H9 (cell line): ENCODE measurements around the gene ZNF221. TPM values are rescaled to one million over a fixed set of nuclear protein-coding genes. Genes with fewer than 3 reads are reported as not detected.

Experiments
- DNase-seq: peaks from one replicate; pipeline ENCODE4 v3.0.0-alpha.2; 2017
- H2AFZ ChIP-seq: one replicate; pipeline ENCODE4 v1.6.1; 2013; ENCODE audit warnings: mild to moderate bottlenecking, low read length, control low read depth, moderate library complexity
- H2AK5ac ChIP-seq: 2 replicates; pipeline ENCODE4 v1.6.1; 2013; ENCODE audit warnings: low read length, control low read depth, mixed read lengths; ENCODE audit not compliant: insufficient read length
- H2BK120ac ChIP-seq: one replicate; pipeline ENCODE4 v1.6.1; 2013; ENCODE audit warnings: low read depth, mild to moderate bottlenecking, low read length, control low read depth, inconsistent platforms; ENCODE audit not compliant: poor library complexity, severe bottlenecking
- H2BK12ac ChIP-seq: 2 replicates; pipeline ENCODE4 v1.6.1; 2013; ENCODE audit warnings: low read length, control low read depth, mixed read lengths, low read depth; ENCODE audit not compliant: insufficient read length
- H2BK15ac ChIP-seq: 2 replicates; pipeline ENCODE4 v1.6.1; 2013; ENCODE audit warnings: low read depth, low read length, control low read depth
- H2BK20ac ChIP-seq: one replicate; pipeline ENCODE4 v1.6.1; 2013; ENCODE audit warnings: low read depth, mild to moderate bottlenecking, low read length, control low read depth, inconsistent platforms; ENCODE audit not compliant: poor library complexity, severe bottlenecking
- H2BK5ac ChIP-seq: 2 replicates; pipeline ENCODE4 v1.6.1; 2013; ENCODE audit warnings: low read length, control low read depth, mixed read lengths; ENCODE audit not compliant: insufficient read length
- H3K14ac ChIP-seq: 2 replicates; pipeline ENCODE4 v1.6.1; 2013; ENCODE audit warnings: low read length, control low read depth; ENCODE audit not compliant: insufficient read depth
- H3K18ac ChIP-seq: 2 replicates; pipeline ENCODE4 v1.6.1; 2013; ENCODE audit warnings: low read depth, mild to moderate bottlenecking, mixed read lengths, low read length, control low read depth; ENCODE audit not compliant: insufficient read length
- H3K23ac ChIP-seq: 2 replicates; pipeline ENCODE4 v1.6.1; 2013; ENCODE audit warnings: low read length, control low read depth, mixed read lengths, low read depth; ENCODE audit not compliant: insufficient read length
- H3K23me2 ChIP-seq: 2 replicates; pipeline ENCODE4 v1.6.1; 2013; ENCODE audit warnings: low read depth, mild to moderate bottlenecking, mixed read lengths, low read length, control low read depth; ENCODE audit not compliant: insufficient read length, poor library complexity, severe bottlenecking
- H3K27ac ChIP-seq: 2 replicates; pipeline ENCODE4 v1.5.1; 2013; ENCODE audit warnings: low read length, control low read depth, mixed read lengths, low read depth; ENCODE audit not compliant: insufficient read length
- H3K27me3 ChIP-seq: 2 replicates; pipeline ENCODE4 v1.6.1; 2013; ENCODE audit warnings: low read length, control low read depth, inconsistent platforms; ENCODE audit not compliant: insufficient read depth
- H3K4ac ChIP-seq: 2 replicates; pipeline ENCODE4 v1.6.1; 2013; ENCODE audit warnings: low read depth, mild to moderate bottlenecking, control low read depth, inconsistent platforms, low read length, moderate library complexity
- H3K4me1 ChIP-seq: 2 replicates; pipeline ENCODE4 v1.6.1; 2013; ENCODE audit warnings: low read length, control low read depth, inconsistent platforms; ENCODE audit not compliant: insufficient read depth
- H3K4me2 ChIP-seq: 2 replicates; pipeline ENCODE4 v1.6.1; 2013; ENCODE audit warnings: low read length, control low read depth, mixed read lengths; ENCODE audit not compliant: insufficient read length, insufficient read depth
- H3K56ac ChIP-seq: 2 replicates; pipeline ENCODE4 v1.6.1; 2013; ENCODE audit warnings: low read depth, mild to moderate bottlenecking, mixed read lengths, low read length, control low read depth; ENCODE audit not compliant: insufficient read length
- H3K79me1 ChIP-seq: 2 replicates; pipeline ENCODE4 v1.6.1; 2013; ENCODE audit warnings: low read depth, mild to moderate bottlenecking, moderate library complexity, low read length, control low read depth, inconsistent platforms; ENCODE audit not compliant: insufficient read depth, poor library complexity, severe bottlenecking
- H3K79me2 ChIP-seq: 2 replicates; pipeline ENCODE4 v1.6.1; 2013; ENCODE audit warnings: low read length, control low read depth, inconsistent platforms; ENCODE audit not compliant: insufficient read depth
- H3K9ac ChIP-seq: 2 replicates; pipeline ENCODE4 v1.6.1; 2013; ENCODE audit warnings: low read length, control low read depth, mixed read lengths; ENCODE audit not compliant: insufficient read length; ENCODE audit errors: extremely low read depth
- H3K9me3 ChIP-seq: one replicate; pipeline ENCODE4 v1.6.1; 2013; ENCODE audit warnings: low read depth, low read length, inconsistent platforms; ENCODE audit not compliant: control insufficient read depth
- H3T11ph ChIP-seq: one replicate; pipeline ENCODE4 v1.6.1; 2013; ENCODE audit warnings: mild to moderate bottlenecking, low read length, control low read depth, inconsistent platforms
- H4K20me1 ChIP-seq: one replicate; pipeline ENCODE4 v1.6.1; 2013; ENCODE audit not compliant: control insufficient read depth, insufficient read length, insufficient read depth
- H4K5ac ChIP-seq: 2 replicates; pipeline ENCODE4 v1.6.1; 2013; ENCODE audit warnings: low read depth, mild to moderate bottlenecking, mixed read lengths, low read length, control low read depth; ENCODE audit not compliant: insufficient read length
- H4K8ac ChIP-seq: replicated peaks from 2 replicates; pipeline ENCODE4 v1.6.1; 2013; ENCODE audit warnings: low read length, control low read depth, mixed read lengths, low read depth; ENCODE audit not compliant: insufficient read length
- H4K91ac ChIP-seq: 2 replicates; pipeline ENCODE4 v1.6.1; 2013; ENCODE audit warnings: low read depth, mild to moderate bottlenecking, moderate library complexity, mixed read lengths, low read length, control low read depth; ENCODE audit not compliant: insufficient read length
- H3K27ac Mint-ChIP-seq, 3 experiments: 2 replicates in 2 of 3; 3 replicates in 1 of 3; pipeline ENCODE4 v1.8.0; 2020 to 2021; ENCODE audit warnings: mixed read lengths in 3 of 3, mild to moderate bottlenecking in 1 of 3, moderate library complexity in 1 of 3
- H3K27me3 Mint-ChIP-seq: 2 replicates; pipeline ENCODE4 v1.8.0; 2021; ENCODE audit warnings: low read depth, mild to moderate bottlenecking, moderate library complexity, mixed read lengths
- H3K36me3 Mint-ChIP-seq, 3 experiments: 2 replicates in 2 of 3; 3 replicates in 1 of 3; pipeline ENCODE4 v1.8.0; 2020 to 2021; ENCODE audit warnings: low read depth in 3 of 3, mixed read lengths in 3 of 3; ENCODE audit not compliant: insufficient read depth in 1 of 3
- H3K4me1 Mint-ChIP-seq, 2 experiments: 2 replicates each; pipeline ENCODE4 v1.8.0; 2020; ENCODE audit warnings: mixed read lengths in 2 of 2
- H3K4me3 Mint-ChIP-seq, 2 experiments: 2 replicates in 1 of 2; 3 replicates in 1 of 2; pipeline ENCODE4 v1.8.0; 2020 to 2021; ENCODE audit warnings: mild to moderate bottlenecking in 2 of 2, mixed read lengths in 2 of 2, moderate library complexity in 1 of 2
- H3K9me3 Mint-ChIP-seq, 2 experiments: 2 replicates in 1 of 2; 3 replicates in 1 of 2; pipeline ENCODE4 v1.8.0; 2020; ENCODE audit warnings: mild to moderate bottlenecking in 2 of 2, mixed read lengths in 2 of 2, moderate library complexity in 1 of 2
- WGBS: extraction: QIAGEN DNeasy Blood & Tissue Kit; methylation state at CpG from one replicate; pipeline ENCODE4 v1.1.7; 2013; ENCODE audit warnings: missing lambda C conversion rate, low lambda C conversion rate, mixed read lengths; ENCODE audit not compliant: insufficient read length; ENCODE audit errors: extremely low coverage; 5-methylcytosine and 5-hydroxymethylcytosine counted together
- total RNA-seq: library from RNA; stranded (reverse); gene quantifications from 2 replicates; pipeline ENCODE4 v1.2.1, GENCODE V29; 2021
- TF ChIP-seq, protein P1 (sequence below): fragments of 200-600 bp; sonication (generic); conservative IDR thresholded peaks from 3 replicates; pipeline ENCODE4 v1.8.0; 2021; ENCODE audit warnings: antibody characterized with exemption, mild to moderate bottlenecking

Gene ZNF221
- total RNA-seq, 1 experiment from 2014 or later: 8.0 TPM

DNA sequence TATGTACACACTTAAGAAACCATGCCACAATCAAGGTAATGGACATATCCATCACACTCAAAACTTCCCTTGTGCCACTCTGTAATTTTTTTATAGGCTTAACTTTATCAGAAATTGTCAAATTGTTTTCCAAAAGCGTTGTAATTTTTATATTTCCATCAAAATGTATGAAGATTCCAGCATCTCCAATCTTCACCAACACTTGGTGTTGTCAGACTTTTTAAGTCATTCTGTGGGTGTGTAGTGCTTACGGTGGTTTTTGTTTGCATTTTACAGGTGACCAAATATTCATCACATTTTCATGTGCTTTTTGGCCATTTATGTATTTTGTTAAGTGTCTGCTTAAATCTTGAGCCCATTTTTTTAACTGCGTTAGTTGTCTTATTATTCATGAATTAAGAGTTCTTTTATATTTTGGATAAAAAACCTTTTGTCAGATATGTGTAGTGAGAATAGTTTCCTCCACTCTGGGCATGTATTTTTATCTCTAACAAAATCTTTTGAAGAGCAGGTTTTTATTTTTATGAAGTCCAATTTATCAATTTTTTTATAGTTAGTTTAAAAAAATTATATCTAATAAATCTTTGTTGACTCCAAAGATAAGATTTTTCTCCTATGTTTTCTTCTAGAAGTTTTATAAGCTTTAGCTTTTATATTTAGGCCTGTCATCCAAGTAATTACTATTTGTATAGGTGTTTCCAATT is 11.3 kb upstream of the ZNF221 start:
- no peak overlapping the region for H2AK5ac ChIP-seq
- H3K27ac ChIP-seq: no peak overlapping the region
- H3K4me1 Mint-ChIP-seq: no peaks in the 10 kb centered on the region
- no peak overlapping the region for H2BK20ac ChIP-seq
- H3K4me1 ChIP-seq: no peaks in the 10 kb centered on the region
- H3K56ac ChIP-seq: no peak overlapping the region
- no peak overlapping the region for H3K4me2 ChIP-seq
- no peak for DNase-seq
- H3K9me3 Mint-ChIP-seq: peaks cover 26 to 40% of the 10 kb centered on the region in 2 experiments
- H3K79me2 ChIP-seq: no peaks in the 10 kb centered on the region
- H4K5ac ChIP-seq: no peak overlapping the region
- H2BK120ac ChIP-seq: no peak overlapping the region
- H2AFZ ChIP-seq: no peak overlapping the region
- no peak overlapping the region for H4K8ac ChIP-seq
- no peak overlapping the region for H3K9ac ChIP-seq
- peaks cover 24% of the 10 kb centered on the region for H3K27me3 Mint-ChIP-seq
- no peaks in the 10 kb centered on the region for H3K9me3 ChIP-seq
- no peak overlapping the region for H2BK5ac ChIP-seq
- H3K79me1 ChIP-seq: no peaks in the 10 kb centered on the region
- no peak overlapping the region for H3K27ac Mint-ChIP-seq
- H3K23me2 ChIP-seq: no peaks in the 10 kb centered on the region
- H2BK12ac ChIP-seq: no peak overlapping the region
- no peaks in the 10 kb centered on the region for H4K20me1 ChIP-seq
- no peaks in the 10 kb centered on the region; a peak in 1 of 7 replicates for H3K36me3 Mint-ChIP-seq
- H3K4me3 Mint-ChIP-seq: no peak overlapping the region
- TF ChIP-seq, protein P1, sequence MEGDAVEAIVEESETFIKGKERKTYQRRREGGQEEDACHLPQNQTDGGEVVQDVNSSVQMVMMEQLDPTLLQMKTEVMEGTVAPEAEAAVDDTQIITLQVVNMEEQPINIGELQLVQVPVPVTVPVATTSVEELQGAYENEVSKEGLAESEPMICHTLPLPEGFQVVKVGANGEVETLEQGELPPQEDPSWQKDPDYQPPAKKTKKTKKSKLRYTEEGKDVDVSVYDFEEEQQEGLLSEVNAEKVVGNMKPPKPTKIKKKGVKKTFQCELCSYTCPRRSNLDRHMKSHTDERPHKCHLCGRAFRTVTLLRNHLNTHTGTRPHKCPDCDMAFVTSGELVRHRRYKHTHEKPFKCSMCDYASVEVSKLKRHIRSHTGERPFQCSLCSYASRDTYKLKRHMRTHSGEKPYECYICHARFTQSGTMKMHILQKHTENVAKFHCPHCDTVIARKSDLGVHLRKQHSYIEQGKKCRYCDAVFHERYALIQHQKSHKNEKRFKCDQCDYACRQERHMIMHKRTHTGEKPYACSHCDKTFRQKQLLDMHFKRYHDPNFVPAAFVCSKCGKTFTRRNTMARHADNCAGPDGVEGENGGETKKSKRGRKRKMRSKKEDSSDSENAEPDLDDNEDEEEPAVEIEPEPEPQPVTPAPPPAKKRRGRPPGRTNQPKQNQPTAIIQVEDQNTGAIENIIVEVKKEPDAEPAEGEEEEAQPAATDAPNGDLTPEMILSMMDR: no peak
- no peak overlapping the region for H3K18ac ChIP-seq
- H3K23ac ChIP-seq: no peak overlapping the region
- no CpG with 5 or more reads among the region's 3 CpGs for WGBS
- no peak overlapping the region for H3T11ph ChIP-seq
- no peak overlapping the region for H2BK15ac ChIP-seq
- no peak overlapping the region for H3K4ac ChIP-seq
- no peaks in the 10 kb centered on the region for H3K27me3 ChIP-seq
- no peak overlapping the region for H4K91ac ChIP-seq
- no peak overlapping the region for H3K14ac ChIP-seq
